ENCODE measurements around the gene LIMK2.
"Not testable (repeated sequence)": the region's sequence is repeated elsewhere in the genome, so short reads cannot be mapped to it uniquely, and the experiment has no call there.

Gene LIMK2

GRCh38 chr22:31290494-31291471 lies 78.7 kb downstream of the LIMK2 start:
- DNase-seq (ENCODE audit: low read depth), result peak; percentile 79

GRCh38 chr22:31291481-31292235 lies 79.6 kb downstream of the LIMK2 start:
- DNase-seq (ENCODE audit: low read depth), result no peak

GRCh38 chr22:31292236-31292989 lies 80.3 kb downstream of the LIMK2 start, which contains the start of gene PIK3IP1:
Gene PIK3IP1, minus strand, starts transcription at chr22:31292488. Its CDS starts 144 bp downstream, at chr22:31292344.
- DNase-seq (ENCODE audit: low read depth), result peak; percentile 52

GRCh38 chr22:31295360-31295759 lies 83.3 kb downstream of the LIMK2 start:
- DNase-seq (ENCODE audit: low read depth), result no peak

- DNase-seq (ENCODE audit: low read depth), result no peak
Observed at GRCh38 chr22:31295831-31296657, 83.9 kb downstream of the LIMK2 start.

- DNase-seq (ENCODE audit: low read depth), result no peak
Observed at GRCh38 chr22:31300896-31301295, 88.8 kb downstream of the LIMK2 start.

GRCh38 chr22:31302006-31302405 lies 89.9 kb downstream of the LIMK2 start:
- DNase-seq (ENCODE audit: low read depth), result no peak

GRCh38 chr22:31302537-31302936 lies 90.4 kb downstream of the LIMK2 start:
- no peak for DNase-seq (ENCODE audit: low read depth)

GRCh38 chr22:31305194-31305593 lies 93.1 kb downstream of the LIMK2 start:
- no peak for DNase-seq (ENCODE audit: low read depth)

- no peak for DNase-seq (ENCODE audit: low read depth)
Observed at GRCh38 chr22:31308181-31308580, 96.1 kb downstream of the LIMK2 start.

- peak; percentile 37 for DNase-seq (ENCODE audit: low read depth)
Observed at GRCh38 chr22:31313366-31314147, 101.5 kb downstream of the LIMK2 start.

GRCh38 chr22:31314220-31314619 lies 102.1 kb downstream of the LIMK2 start:
- not testable (repeated sequence) for DNase-seq (ENCODE audit: low read depth)

GRCh38 chr22:31321421-31321820 lies 109.3 kb downstream of the LIMK2 start:
- no peak for DNase-seq (ENCODE audit: low read depth)

GRCh38 chr22:31323578-31324550 lies 111.8 kb downstream of the LIMK2 start:
- DNase-seq (ENCODE audit: low read depth), result no peak

GRCh38 chr22:31326877-31327276 lies 114.8 kb downstream of the LIMK2 start:
- no peak for DNase-seq (ENCODE audit: low read depth)

GRCh38 chr22:31327806-31328543 lies 115.9 kb downstream of the LIMK2 start:
- no peak for DNase-seq (ENCODE audit: low read depth)

- no peak for DNase-seq (ENCODE audit: low read depth)
Observed at GRCh38 chr22:31328544-31328960, 116.5 kb downstream of the LIMK2 start.

- no peak for DNase-seq (ENCODE audit: low read depth)
Observed at GRCh38 chr22:31329029-31329428, 116.9 kb downstream of the LIMK2 start.
